Measurements from ENCODE around the gene RAB17. TPM values are rescaled to one million over a fixed set of nuclear protein-coding genes. Genes with fewer than 3 reads are reported as not detected.

Gene RAB17
- total and polyA plus RNA-seq, 2 of the 4 experiments (the other 2 are of a cell fraction): 0.41 TPM; not detected in 1

- H4K20me1 ChIP-seq (ENCODE audit: insufficient read depth, low read length): peaks cover 30% of the 10 kb centered on the region
Observed at GRCh38 chr2:237628247-237629187, 38.0 kb upstream of the RAB17 start.

More at GRCh38 chr2:237628247-237629187, 38.0 kb upstream of the RAB17 start:
- CTCF ChIA-PET: interaction anchor here (0.6 to 1.1 kb wide), 2 partner anchors 19 to 294 kb away, joined by 3 read pairs; no protein-coding TSS in a partner anchor
- intact Hi-C loops (cut with micrococcal nuclease) (loop anchor here (1.0 kb wide), 1 partner anchor 116 kb away; no protein-coding TSS in a partner anchor), in situ Hi-C loops (cut with MboI; ENCODE audit: low sequenced_read_pairs) (no loop called here), dilution Hi-C loops (cut with HindIII; ENCODE audit: low sequenced_read_pairs, unreplicated experiment) (no loop called here)
- peaks cover 16% of the 10 kb centered on the region for H3K36me3 ChIP-seq (ENCODE audit: control insufficient read depth, insufficient read depth, low read length)
- peaks cover 7% of the 10 kb centered on the region for H3K4me1 ChIP-seq (ENCODE audit: control insufficient read depth, insufficient read depth, low read length)
- TSS peak; percentile 52 for BruUV-seq (replicated peaks)
- H3K27ac ChIP-seq (ENCODE audit: insufficient read depth, low read length): peak overlapping the region; percentile 12; the same call in 1 of the 2 replicates
- peak overlapping the region; percentile 88 for H2AK9ac ChIP-seq (replicated peaks; ENCODE audit: low read depth, low read length, poor library complexity)
- peak overlapping the region; percentile 99 for H3K4me2 ChIP-seq (ENCODE audit: low read depth, low read length)
- H3K4ac ChIP-seq (ENCODE audit: low read depth, low read length): peak overlapping the region; percentile 84
- H2BK120ac ChIP-seq (ENCODE audit: low read depth, low read length): peak overlapping the region; percentile 53; the same call in 1 of the 2 replicates
- H2BK15ac ChIP-seq (ENCODE audit: low read depth, low read length): no peak overlapping the region; the same call in 2 of the 3 replicates
- H4K8ac ChIP-seq (ENCODE audit: low read depth in 2 of 2, low read length in 2 of 2): peak overlapping the region in 1 of 2 experiments; percentile 82; a peak in 1 of 4 replicates
- H3K79me1 ChIP-seq (ENCODE audit: low read depth in 1 of 2, low read length in 2 of 2): peaks cover 14 to 67% of the 10 kb centered on the region in 2 experiments
- H3K56ac ChIP-seq (ENCODE audit: extremely low read depth, insufficient read depth, low read length): peak overlapping the region; percentile 56; the same call in 1 of the 2 replicates
- peak overlapping the region; percentile 91 for H2AFZ ChIP-seq (replicated peaks; ENCODE audit: low read length, poor library complexity)
- WGBS, 2 experiments (ENCODE audit: extremely low coverage in 2 of 2, insufficient read length in 1 of 2): 52% methylated on average over 5 of the region's 14 CpGs; no CpG with 5 or more reads in 1 of the 2 experiments
- peak overlapping the region; percentile 50; the same call in 1 of the 2 replicates for H3K18ac ChIP-seq (ENCODE audit: low read depth, low read length)
- H4K91ac ChIP-seq (ENCODE audit: insufficient read depth, low read depth, low read length): peak overlapping the region; percentile 23; the same call in 1 of the 2 replicates
- H3K14ac ChIP-seq (replicated peaks; ENCODE audit: low read depth, low read length): peak overlapping the region; percentile 91
- peak overlapping the region; percentile 92 for H2AK5ac ChIP-seq (ENCODE audit: low read depth, low read length)
- peak overlapping the region; percentile 88; the same call in 1 of the 2 replicates for H3K23ac ChIP-seq (ENCODE audit: low read depth, low read length)
- peak overlapping the region; percentile 79 for H3K9ac ChIP-seq (ENCODE audit: low read depth, low read length)
- no peak overlapping the region for H2BK5ac ChIP-seq (ENCODE audit: low read depth, low read length, poor library complexity, severe bottlenecking)
- peak overlapping the region; percentile 90 for H3K4me3 ChIP-seq (ENCODE audit: insufficient read depth, low read depth, low read length)
- no peaks in the 10 kb centered on the region for H3K9me3 ChIP-seq (ENCODE audit: control insufficient read depth, insufficient read depth, low read length)
- peaks cover 18% of the 10 kb centered on the region for H3K9me1 ChIP-seq (ENCODE audit: insufficient read depth, low read length)
- H3K27me3 ChIP-seq (ENCODE audit: control insufficient read depth, insufficient read depth, low read length): no peaks in the 10 kb centered on the region
- ATAC-seq (ENCODE audit: low read depth) (no peak), DNase-seq (no peak)
- TF ChIP-seq MXI1 (IDR thresholded peaks at IDR 0.05; ENCODE audit: borderline replicate concordance, low read depth, low read length): no peak
- TF ChIP-seq FOS (IDR thresholded peaks at IDR 0.05; ENCODE audit: low read depth, low read length): no peak
- TF ChIP-seq CTCF (conservative IDR thresholded peaks at IDR 0.05; ENCODE audit: low read depth, low read length): no peak
- peak overlapping the region; percentile 42; the same call in 1 of the 2 replicates for H4K5ac ChIP-seq (ENCODE audit: low read depth, low read length)
- POLR2A ChIA-PET (ENCODE audit: unreplicated experiment): no interaction called here
- H2BK20ac ChIP-seq (ENCODE audit: low read depth, low read length): no peak overlapping the region; the same call in 1 of the 2 replicates

Measured in IMR-90 (cell line).